H1 (cell line): ENCODE results near the gene UBE2F. TPM values are rescaled to one million over a fixed set of nuclear protein-coding genes. Genes with fewer than 3 reads are reported as not detected.

Experiments used
- CTCF ChIA-PET: fragments of 300-600 bp; sonication (Branson Sonifier 250); formaldehyde crosslinking; loops from one replicate; lab custom pipeline; 2021; ENCODE audit not compliant: partially characterized antibody; lab: Charles Lee
- POLR2A ChIA-PET: fragments of 300-600 bp; sonication (Branson Sonifier 250); formaldehyde crosslinking; loops from one replicate; lab custom pipeline; 2021; ENCODE audit warnings: inconsistent platforms; ENCODE audit not compliant: partially characterized antibody; lab: Charles Lee
- DNase-seq, 2 experiments: peaks; one replicate each; pipeline versions ENCODE4 v3.0.0 to v3.0.0-alpha.2; 2010 to 2022; ENCODE audit warnings: low spot score in 2 of 2, low read depth in 1 of 2, mixed read lengths in 1 of 2
- FAIRE-seq: peaks from 2 replicates; lab custom pipeline; 2011; peaks lifted over from hg19 to GRCh38; lab: Jason Lieb, UNC
- H2AFZ ChIP-seq: 2 replicates; pipeline ENCODE4 v1.8.1; 2012; ENCODE audit warnings: low read length, inconsistent platforms
- H2AK5ac ChIP-seq: 2 replicates; pipeline ENCODE4 v1.6.1; 2013; ENCODE audit warnings: low read depth, low read length
- H2BK120ac ChIP-seq: replicated peaks from 2 replicates; pipeline ENCODE3; 2013; ENCODE audit warnings: low read depth, low read length, inconsistent platforms
- H2BK12ac ChIP-seq: 2 replicates; pipeline ENCODE4 v1.6.1; 2013; ENCODE audit warnings: low read depth, low read length
- H2BK15ac ChIP-seq: 2 replicates; pipeline ENCODE4 v1.6.1; 2013; ENCODE audit warnings: low read length
- H2BK20ac ChIP-seq: 2 replicates; pipeline ENCODE4 v1.6.1; 2013; ENCODE audit warnings: low read length
- H2BK5ac ChIP-seq: 2 replicates; pipeline ENCODE4 v1.6.1; 2013; ENCODE audit warnings: low read depth, low read length
- H3K14ac ChIP-seq: 2 replicates; pipeline ENCODE4 v1.6.1; 2013; ENCODE audit warnings: inconsistent platforms; ENCODE audit not compliant: insufficient read length
- H3K18ac ChIP-seq: 2 replicates; pipeline ENCODE4 v1.6.1; 2013; ENCODE audit warnings: low read length; ENCODE audit errors: extremely low read depth
- H3K23ac ChIP-seq: 2 replicates; pipeline ENCODE4 v1.6.1; 2013; ENCODE audit warnings: inconsistent platforms; ENCODE audit not compliant: insufficient read length
- H3K23me2 ChIP-seq: 2 replicates; pipeline ENCODE4 v1.6.1; 2013; ENCODE audit warnings: low read depth, low read length
- H3K27ac ChIP-seq: 2 replicates; pipeline ENCODE4 v1.6.1; 2011; ENCODE audit warnings: low read depth, low read length, inconsistent platforms
- H3K27me3 ChIP-seq, 4 experiments: replicated peaks in 1 of 4; 1 replicate in 1 of 4; 2 replicates in 3 of 4; pipeline versions ENCODE4 v1.6.1 to v1.8.1; 2011 to 2013; ENCODE audit warnings: low read length in 3 of 4, mild to moderate bottlenecking in 3 of 4, inconsistent platforms in 2 of 4, mixed read lengths in 2 of 4, moderate library complexity in 1 of 4; ENCODE audit not compliant: control insufficient read depth in 3 of 4, insufficient read depth in 3 of 4; ENCODE audit errors: extremely low read depth in 1 of 4
- H3K36me3 ChIP-seq, 4 experiments: 2 replicates each; pipeline versions ENCODE4 v1.6.1 to v1.8.1; 2011 to 2013; ENCODE audit warnings: mild to moderate bottlenecking in 4 of 4, low read length in 3 of 4, moderate library complexity in 2 of 4, control low read depth in 1 of 4, inconsistent platforms in 1 of 4; ENCODE audit not compliant: insufficient read depth in 4 of 4, control insufficient read depth in 2 of 4
- H3K4ac ChIP-seq: replicated peaks from 2 replicates; pipeline ENCODE3; 2013; ENCODE audit warnings: low read length, low read depth, mixed read lengths, inconsistent platforms; ENCODE audit not compliant: insufficient read length
- H3K4me1 ChIP-seq, 4 experiments: replicated peaks in 1 of 4; 1 replicate in 1 of 4; 2 replicates in 3 of 4; pipeline versions ENCODE4 v1.6.1 to v1.8.1; 2011 to 2013; ENCODE audit warnings: low read length in 3 of 4, inconsistent platforms in 2 of 4, mixed read lengths in 1 of 4; ENCODE audit not compliant: insufficient read depth in 4 of 4, control insufficient read depth in 3 of 4
- H3K4me2 ChIP-seq, 2 experiments: 2 replicates each; pipeline versions ENCODE4 v1.6.1 to v1.8.1; 2011 to 2013; ENCODE audit warnings: low read depth in 2 of 2, low read length in 2 of 2, control low read depth in 1 of 2, inconsistent platforms in 1 of 2, mild to moderate bottlenecking in 1 of 2; ENCODE audit not compliant: insufficient read depth in 1 of 2
- H3K4me3 ChIP-seq, 4 experiments: fragments of 200-600, 300-600 bp in 1 of 4; sonication (generic), shearing (Covaris generic), sonication (Bioruptor Twin) in 1 of 4; 2 replicates each; pipeline versions ENCODE4 v1.5.1 to v1.8.1; 2011 to 2016; ENCODE audit warnings: low read length in 4 of 4, low read depth in 3 of 4, control low read depth in 2 of 4, inconsistent platforms in 2 of 4, mild to moderate bottlenecking in 2 of 4, mixed read lengths in 1 of 4, moderate library complexity in 1 of 4; ENCODE audit not compliant: insufficient read depth in 2 of 4; ENCODE audit errors: extremely low read depth in 1 of 4
- H3K56ac ChIP-seq: replicated peaks from 2 replicates; pipeline ENCODE3; 2013; ENCODE audit warnings: low read depth, mild to moderate bottlenecking, mixed read lengths, low read length, inconsistent platforms; ENCODE audit not compliant: insufficient read length
- H3K79me1 ChIP-seq: 2 replicates; pipeline ENCODE4 v1.6.1; 2013; ENCODE audit warnings: low read depth, low read length, control low read depth
- H3K79me2 ChIP-seq, 2 experiments: 2 replicates each; pipeline versions ENCODE4 v1.6.1 to v1.8.1; 2012 to 2013; ENCODE audit warnings: low read length in 2 of 2, mild to moderate bottlenecking in 2 of 2, inconsistent platforms in 1 of 2; ENCODE audit not compliant: insufficient read depth in 2 of 2, control insufficient read depth in 1 of 2
- H3K9ac ChIP-seq, 4 experiments: replicated peaks in 1 of 4; 1 replicate in 1 of 4; 2 replicates in 3 of 4; pipeline versions ENCODE4 v1.6.1 to v1.8.1; 2011 to 2013; ENCODE audit warnings: low read depth in 3 of 4, low read length in 3 of 4, control low read depth in 2 of 4, mild to moderate bottlenecking in 2 of 4, moderate library complexity in 2 of 4, inconsistent platforms in 1 of 4; ENCODE audit errors: extremely low read depth in 1 of 4
- H3K9me3 ChIP-seq, 2 experiments: 2 replicates each; pipeline versions ENCODE4 v1.6.1 to v1.8.1; 2012 to 2013; ENCODE audit warnings: mild to moderate bottlenecking in 2 of 2, moderate library complexity in 2 of 2, control low read depth in 1 of 2, inconsistent platforms in 1 of 2, low read depth in 1 of 2, low read length in 1 of 2, mixed read lengths in 1 of 2; ENCODE audit not compliant: insufficient read depth in 2 of 2
- H4K20me1 ChIP-seq, 2 experiments: replicated peaks in 1 of 2; 2 replicates each; pipeline versions ENCODE3 to v1.8.1; 2011 to 2013; ENCODE audit warnings: inconsistent platforms in 2 of 2, low read length in 2 of 2, mild to moderate bottlenecking in 1 of 2; ENCODE audit not compliant: insufficient read depth in 2 of 2, control insufficient read depth in 1 of 2
- H4K5ac ChIP-seq: 2 replicates; pipeline ENCODE4 v1.6.1; 2013; ENCODE audit warnings: low read length, low read depth, mixed read lengths, inconsistent platforms; ENCODE audit not compliant: insufficient read length
- H4K8ac ChIP-seq: 2 replicates; pipeline ENCODE4 v1.8.0; 2013; ENCODE audit warnings: mild to moderate bottlenecking, moderate library complexity, low read length, inconsistent platforms; ENCODE audit not compliant: insufficient read depth; ENCODE audit errors: extremely low read depth
- H4K91ac ChIP-seq: replicated peaks from 2 replicates; pipeline ENCODE3; 2013; ENCODE audit warnings: low read length, mixed read lengths, inconsistent platforms; ENCODE audit not compliant: insufficient read length
- KDM1A ChIP-seq: fragments of 200-600, 300-600 bp; sonication (generic); IDR thresholded peaks from 2 replicates; pipeline ENCODE4 v1.7.1; 2016; ENCODE audit warnings: mild to moderate bottlenecking, low read length, borderline replicate concordance
- polyA plus RNA-seq, 7 experiments: library from polyadenylated mRNA; depleted of rRNA in 3 of 7; stranded (reverse) in 5 of 7; unstranded in 2 of 7; fragments of >200 nt in 5 of 7; fragments of 200-250 nt in 2 of 7; gene quantifications; 1 replicate in 5 of 7; 2 replicates in 1 of 7; 4 replicates in 1 of 7; pipeline versions ENCODE4 v1.2.1 to v1.2.3, GENCODE V29; 2011 to 2013; ENCODE audit warnings: missing spikeins in 2 of 7, mixed read lengths in 2 of 7
- total RNA-seq: library from RNA; stranded (reverse); fragmentation: NEBNext Ultra II Directional; extraction: Animal tissue kit (Norgen Biotek cat#: 25700); gene quantifications from 2 replicates; pipeline ENCODE4 v1.2.1, GENCODE V29; 2021

UBE2F gene
- total and polyA plus RNA-seq, 2 of the 8 experiments (the other 6 are each of a cell fraction or from before 2014, with no cell fraction given): 43.3 to 59.8 TPM

- FAIRE-seq (no peak), DNase-seq (no peak)
- Histone ChIP-seq H3K4me1 (no peaks in the 10 kb centered on the region), H3K4me3 (no peak overlapping the region), H4K91ac (no peak overlapping the region), H2BK5ac (no peak overlapping the region), H3K79me2 (no peaks in the 10 kb centered on the region), H3K4me2 (no peak overlapping the region), H3K14ac (no peak overlapping the region), H2AFZ (no peak overlapping the region), H2BK20ac (no peak overlapping the region), H2BK120ac (no peak overlapping the region), H3K9ac (no peak overlapping the region), H2AK5ac (no peak overlapping the region), H2BK15ac (no peak overlapping the region), H3K23ac (no peak overlapping the region), H4K5ac (no peak overlapping the region), H4K20me1 (no peaks in the 10 kb centered on the region), H4K8ac (no peak overlapping the region), H3K23me2 (no peaks in the 10 kb centered on the region), H3K56ac (no peak overlapping the region), H3K18ac (no peak overlapping the region), H3K4ac (no peak overlapping the region), H3K36me3 (peaks cover 0 to 6% (median 0%) of the 10 kb centered on the region in 4 experiments; a peak in 3 of 8 replicates), H3K79me1 (no peaks in the 10 kb centered on the region), H2BK12ac (no peak overlapping the region), H3K27ac (no peak overlapping the region), H3K9me3 (peaks cover 3 to 4% of the 10 kb centered on the region in 2 experiments; a peak in 3 of 4 replicates), H3K27me3 (no peaks in the 10 kb centered on the region)
- CTCF ChIA-PET: no interaction called here
- no peak for TF ChIP-seq KDM1A
- POLR2A ChIA-PET: no interaction called here
These were observed 78.8 kb downstream of the UBE2F start for GRCh38 chr2:238045575-238045974.
